Kidney tubule cell (primary cell): ENCODE results near the gene ZNF565.
"Not testable (repeated sequence)": the region's sequence is repeated elsewhere in the genome, so short reads cannot be mapped to it uniquely, and the experiment has no call there.

ENCODE experiments used
- DNase-seq: peaks from one replicate; pipeline ENCODE4 v3.0.0-alpha.2; 2018; ENCODE audit warnings: low spot score

Gene ZNF565

DNA sequence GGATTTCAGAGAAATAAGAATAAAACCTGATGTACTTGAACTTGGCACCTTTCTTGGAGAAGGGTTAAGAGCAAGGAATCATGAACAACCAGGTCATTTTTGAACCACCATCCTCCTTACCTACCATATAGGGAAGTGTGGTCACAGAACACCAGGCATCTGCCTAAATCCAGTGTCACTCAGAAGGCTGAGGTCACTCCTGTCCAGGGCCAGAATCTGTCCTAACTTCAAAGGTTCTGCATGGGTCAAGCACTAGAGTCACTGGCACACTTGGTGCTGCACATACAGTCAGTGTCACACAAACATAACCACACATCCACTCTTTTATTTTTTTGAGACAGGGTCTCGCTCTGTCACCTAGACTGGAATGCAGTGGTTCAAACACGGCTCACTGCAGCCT lies 1.6 kb downstream of the ZNF565 start:
- DNase-seq, result no peak

DNA sequence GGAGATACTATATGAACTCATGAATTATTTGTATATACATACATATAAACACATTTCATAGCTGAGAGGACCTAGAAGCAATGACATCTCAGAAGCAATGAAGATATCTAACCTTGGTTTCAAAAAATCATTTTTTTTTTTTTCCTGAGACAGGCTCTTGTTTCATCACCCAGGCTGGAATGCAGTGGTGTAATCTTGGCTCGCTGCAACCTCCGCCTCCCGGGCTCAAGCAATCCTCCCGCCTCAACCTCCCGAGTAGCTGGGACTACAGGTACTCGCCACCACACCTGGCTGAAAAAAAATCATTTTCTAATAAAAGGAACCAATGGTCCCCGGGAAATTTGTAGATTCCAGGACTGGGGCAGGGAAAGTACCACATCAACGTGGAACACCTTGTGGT lies 4.0 kb downstream of the ZNF565 start:
- no peak for DNase-seq

DNA sequence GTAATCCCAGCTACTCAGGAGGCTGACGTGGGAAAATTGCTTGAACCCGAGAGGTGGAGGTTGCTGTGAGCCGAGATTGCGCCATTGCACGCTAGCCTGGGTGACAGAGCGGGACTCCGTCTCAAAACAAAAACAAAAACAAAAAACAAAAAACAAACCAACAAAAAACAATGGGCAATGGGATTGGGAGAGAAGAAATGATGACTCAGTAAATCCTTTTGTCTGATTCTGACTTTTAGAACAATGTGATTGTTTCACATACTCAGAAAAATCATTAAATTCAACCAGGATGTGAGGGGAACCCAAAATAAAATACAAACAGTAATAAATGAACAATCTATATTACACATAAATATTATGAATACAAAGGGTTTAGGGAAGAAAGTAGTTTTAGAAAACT lies 5.1 kb downstream of the ZNF565 start:
- DNase-seq, result no peak

DNA sequence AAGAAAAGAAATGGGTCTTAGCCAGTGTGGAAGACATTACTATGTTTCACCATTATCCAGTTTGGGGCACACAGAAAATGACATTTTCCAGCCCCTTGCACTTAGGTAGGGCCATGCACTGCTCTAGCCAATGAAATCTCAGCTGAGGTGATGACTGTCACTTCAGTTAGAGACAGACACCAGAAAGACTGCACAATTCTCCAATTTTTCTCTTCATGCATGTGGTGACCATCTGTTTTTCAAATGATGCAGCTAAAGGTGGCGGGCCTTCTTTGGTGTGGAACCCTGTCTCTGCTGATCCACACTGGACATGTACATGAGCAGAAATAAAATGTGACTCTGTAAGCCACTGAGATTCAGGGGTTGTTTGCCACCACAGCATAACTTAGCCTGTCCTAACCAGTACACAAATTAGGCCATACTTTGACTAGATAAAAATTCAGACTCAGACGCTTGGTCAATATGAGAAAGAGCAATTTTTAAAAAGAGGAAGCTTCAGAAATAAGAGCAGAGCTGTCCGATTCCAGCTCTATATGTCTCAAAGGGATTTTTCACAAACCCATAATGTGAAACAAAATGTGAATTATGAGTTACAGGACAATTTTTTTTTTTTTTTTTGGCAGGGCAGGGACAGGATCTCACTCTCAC lies 6.7 kb downstream of the ZNF565 start:
- no peak for DNase-seq

DNA sequence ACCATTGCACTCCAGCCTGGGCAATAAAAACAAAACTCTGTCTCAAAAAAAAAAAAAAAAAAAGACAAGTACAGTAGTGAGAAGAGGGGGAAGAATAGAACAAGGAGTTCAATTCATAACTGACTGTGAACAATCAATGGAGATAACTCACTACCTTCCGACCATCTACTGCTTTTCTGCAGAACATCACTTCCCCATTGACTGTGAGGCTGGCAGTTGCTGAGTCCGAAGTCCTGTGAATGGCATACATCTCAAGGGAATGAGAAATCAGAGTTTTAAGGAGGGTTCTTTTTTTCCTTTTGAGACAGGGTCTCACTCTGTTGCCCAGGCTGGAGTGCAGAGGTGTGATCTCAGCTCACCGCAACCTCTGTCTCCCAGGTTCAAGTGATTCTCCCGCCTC lies 11.2 kb downstream of the ZNF565 start:
- no peak for DNase-seq

DNA sequence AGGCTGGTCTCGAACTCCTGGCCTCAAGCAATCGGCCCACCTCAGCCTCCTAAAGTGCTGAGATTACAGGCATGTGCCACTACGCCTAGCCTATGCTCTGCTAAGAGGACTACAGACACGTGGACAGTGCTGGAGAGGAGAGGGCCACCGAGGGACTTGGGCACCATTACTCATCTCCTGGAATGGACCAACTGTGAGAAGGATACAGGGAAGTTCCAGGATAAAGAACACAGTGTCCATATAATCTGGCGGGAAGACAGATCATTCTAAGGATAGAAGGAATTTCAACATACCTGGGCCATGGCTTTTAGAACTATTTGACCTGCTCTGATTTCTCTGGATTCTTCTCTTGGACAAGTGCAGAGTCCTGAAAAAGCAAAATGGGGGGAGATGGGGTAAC lies 12.8 kb downstream of the ZNF565 start:
- DNase-seq, result no peak

DNA sequence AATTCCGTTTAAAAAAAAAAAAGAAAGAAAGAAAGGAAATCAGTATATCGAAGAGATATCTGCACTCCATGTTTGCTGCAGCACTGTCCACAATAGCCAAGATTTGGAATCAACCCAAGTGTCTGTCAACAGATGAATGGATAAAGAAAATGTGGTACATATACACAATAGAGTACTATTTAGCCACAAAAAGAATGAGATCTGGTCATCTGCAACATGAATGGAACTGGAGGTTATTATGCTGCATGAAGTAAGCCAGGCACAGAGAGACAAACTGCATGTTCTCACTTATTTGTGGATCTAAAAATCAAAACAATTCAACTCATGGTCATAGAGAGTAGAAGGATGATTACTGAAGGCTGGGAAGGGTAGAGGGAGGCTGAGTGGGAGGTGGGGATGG lies 16.3 kb downstream of the ZNF565 start:
- no peak for DNase-seq

DNA sequence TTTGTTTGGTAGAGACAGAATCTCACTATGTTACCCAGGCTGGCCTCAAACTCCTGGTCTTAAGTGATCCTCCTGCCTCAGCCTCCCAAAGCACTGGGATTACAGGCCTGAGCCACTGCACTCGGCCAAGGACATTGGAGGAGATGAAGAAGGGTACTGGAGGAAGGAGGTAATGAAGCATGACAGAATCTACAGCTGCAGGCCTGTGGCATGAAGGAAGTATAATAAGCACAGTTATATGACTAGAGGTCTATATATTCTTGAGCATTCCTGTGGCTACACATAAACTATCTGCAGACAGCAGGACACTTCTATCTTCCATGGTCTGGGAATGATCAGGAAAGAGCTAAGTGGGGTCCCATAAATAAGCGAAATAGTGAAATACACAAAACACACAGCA lies 18.2 kb downstream of the ZNF565 start:
- peak; percentile 75 for DNase-seq

DNA sequence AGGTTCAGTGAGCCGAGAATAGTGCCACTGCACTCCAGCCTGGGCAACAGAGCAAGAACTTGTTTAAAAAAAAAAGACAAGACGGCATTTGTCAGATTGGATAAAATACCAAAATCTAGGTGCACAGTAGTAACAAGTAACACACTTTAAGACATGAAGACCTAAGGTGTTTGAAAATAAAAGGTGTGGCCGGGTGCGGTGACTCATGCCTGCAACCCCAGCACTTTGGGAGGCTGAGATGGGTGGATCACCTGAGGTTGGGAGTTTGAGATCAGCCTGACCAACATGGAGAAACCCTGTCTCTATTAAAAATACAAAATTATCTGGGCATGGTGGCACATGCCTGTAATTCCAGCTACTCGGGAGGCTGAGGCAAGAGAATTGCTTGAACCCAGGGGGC lies 27.7 kb downstream of the ZNF565 start:
- not testable (repeated sequence) for DNase-seq

DNA sequence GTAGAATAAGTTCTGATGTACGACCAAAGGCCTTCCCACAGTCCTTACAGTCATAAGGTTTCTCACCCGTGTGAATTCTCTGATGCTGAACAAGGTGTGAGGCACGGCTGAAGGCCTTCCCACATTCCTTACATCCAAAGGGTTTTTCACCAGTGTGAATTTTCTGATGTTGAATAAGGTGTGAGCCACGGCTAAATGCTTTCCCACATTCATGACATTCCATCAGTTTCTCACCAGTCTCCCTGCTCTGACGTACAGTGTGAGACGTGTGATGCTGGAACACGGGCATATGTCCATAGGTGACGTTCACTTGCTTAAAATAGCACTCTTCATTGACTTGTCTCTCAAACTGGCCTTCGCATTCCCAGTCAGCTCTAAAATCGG lies 31.2 kb downstream of the ZNF565 start:
- DNase-seq, result peak; percentile 33

DNA sequence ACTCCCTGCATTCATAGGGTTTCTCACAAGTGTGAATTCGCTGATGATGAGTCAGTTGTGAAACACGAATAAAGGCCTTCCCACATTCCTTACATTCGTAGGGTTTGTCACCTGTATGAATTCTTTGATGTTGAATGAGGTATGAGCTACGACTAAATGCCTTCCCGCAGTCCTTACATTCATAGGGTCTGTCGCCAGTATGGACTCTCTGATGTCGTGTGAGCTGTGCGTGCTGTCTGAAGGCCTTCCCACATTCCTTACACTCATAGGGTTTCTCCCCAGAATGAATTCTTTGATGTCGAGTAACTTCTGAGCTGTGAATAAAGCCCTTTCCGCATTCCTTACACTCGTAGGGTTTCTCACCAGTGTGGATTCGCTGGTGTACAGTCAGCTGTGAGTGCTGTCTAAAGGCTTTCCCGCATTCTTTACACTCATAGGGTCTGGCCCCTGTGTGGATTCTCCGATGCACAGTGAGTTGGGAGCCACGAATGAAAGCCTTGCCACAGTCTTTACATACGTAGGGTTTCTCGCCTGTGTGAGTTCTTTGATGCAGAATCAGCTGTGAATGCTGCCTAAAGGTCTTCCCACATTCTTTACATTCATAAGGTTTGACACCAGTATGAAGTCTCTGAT lies 31.7 kb downstream of the ZNF565 start:
- DNase-seq, result peak; percentile 68

DNA sequence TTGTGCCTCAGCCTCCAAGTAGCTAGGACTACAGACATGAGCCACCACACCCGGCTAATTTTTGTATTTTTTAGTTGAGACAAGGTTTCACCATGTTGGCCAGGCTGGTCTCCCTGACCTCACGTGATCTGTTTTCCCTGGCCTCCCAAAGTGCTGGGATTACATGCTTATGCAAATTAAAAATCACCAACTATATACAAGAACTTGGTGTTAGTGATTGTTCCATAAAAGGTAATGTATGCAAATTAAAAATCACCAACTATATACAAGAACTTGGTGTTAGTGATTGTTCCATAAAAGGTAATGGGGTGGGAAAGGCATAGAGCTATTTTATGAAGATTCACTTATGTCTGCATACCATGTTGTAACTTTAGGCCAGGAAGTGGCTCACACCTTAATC lies 35.4 kb downstream of the ZNF565 start:
- not testable (repeated sequence) for DNase-seq

DNA sequence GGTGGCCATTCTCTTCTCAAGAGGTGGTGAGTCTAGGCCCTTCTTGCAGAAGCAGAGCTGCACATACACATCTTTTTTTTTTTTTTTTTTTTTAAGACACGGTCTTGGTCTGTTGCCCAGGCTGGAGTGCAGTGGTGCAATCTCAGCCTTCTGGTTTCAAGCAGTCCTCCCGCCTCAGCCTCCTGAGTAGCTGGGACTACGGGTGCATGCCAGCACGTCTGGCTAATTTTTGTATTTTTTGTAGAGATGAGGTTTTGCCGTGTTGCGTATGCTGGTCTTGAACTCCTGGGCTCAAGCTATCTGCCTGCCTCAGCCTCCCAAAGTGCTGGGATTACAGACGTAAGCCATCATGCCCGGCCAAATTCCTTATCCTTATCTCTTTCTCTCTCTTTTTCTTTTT lies 40.6 kb downstream of the ZNF565 start:
- DNase-seq, result not testable (repeated sequence)

DNA sequence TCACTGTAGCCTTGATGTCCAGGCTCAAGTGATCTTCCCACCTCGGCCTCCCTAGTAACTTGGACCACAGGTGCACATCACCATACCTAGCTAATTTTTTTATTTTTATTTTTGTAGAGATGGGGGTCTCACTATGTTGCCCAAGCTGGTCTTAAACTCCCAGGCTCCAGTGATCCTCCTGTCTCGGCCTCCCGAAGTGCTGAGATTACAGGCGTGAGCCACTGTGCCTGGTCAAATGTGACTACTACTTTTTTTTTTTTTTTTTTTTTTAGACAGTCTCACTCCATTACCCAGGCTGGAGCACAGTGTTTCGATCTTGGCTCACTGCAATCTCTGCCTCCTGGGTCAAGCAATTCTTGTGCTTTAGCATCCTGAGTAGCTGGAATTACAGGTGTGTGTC lies 41.6 kb downstream of the ZNF565 start:
- DNase-seq, result no peak

DNA sequence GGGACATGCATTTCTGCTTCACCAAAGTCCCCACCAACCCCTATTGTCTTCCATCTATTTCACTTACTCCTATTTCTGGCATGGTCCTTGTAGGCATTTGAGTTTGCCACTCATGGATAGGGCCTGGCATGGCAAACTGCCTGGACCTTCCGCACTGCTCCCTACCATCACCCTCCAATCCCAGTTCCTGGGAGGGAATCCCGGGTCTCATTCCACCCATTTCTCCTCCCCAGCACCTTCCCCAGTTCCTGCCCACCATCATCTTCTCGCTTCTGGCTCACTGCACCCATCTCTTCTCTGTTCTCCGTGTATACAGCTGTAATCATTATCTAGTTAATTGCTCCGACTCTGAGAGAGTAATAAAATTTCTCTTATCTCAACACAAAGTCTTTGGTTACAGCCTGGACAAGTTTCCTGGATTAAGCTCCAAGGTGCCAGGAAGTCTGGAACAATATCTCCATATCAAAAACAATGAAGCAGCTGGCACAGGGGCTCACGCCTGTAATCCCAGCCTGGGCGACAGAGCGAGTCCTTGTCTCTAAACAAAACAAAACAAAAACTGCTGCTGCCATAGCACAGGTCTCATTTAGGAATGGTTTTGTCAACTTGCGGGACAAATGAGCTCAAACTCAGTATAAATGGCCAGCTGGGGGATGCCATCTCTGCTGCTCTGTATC lies 45.2 kb downstream of the ZNF565 start:
- DNase-seq, result no peak

DNA sequence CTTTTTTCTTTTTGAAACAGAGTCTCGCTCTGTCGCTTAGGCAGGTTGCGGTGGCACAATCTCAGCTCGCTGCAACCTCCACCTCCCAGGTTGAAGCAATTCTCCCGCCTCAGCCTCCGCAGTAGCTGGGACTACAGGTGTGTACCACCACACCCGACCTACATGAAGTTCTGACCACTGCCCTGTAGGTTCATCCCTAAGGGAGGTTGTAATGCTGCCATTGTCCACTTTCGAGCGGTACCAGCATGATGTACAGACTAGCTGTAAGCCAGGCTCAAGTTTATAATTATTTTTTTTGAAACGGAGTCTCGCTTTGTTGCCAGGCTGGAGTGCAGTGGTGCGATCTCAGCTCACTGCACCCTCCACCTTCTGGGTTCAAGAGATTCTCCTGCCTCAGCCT lies 50.7 kb downstream of the ZNF565 start:
- DNase-seq, result no peak

DNA sequence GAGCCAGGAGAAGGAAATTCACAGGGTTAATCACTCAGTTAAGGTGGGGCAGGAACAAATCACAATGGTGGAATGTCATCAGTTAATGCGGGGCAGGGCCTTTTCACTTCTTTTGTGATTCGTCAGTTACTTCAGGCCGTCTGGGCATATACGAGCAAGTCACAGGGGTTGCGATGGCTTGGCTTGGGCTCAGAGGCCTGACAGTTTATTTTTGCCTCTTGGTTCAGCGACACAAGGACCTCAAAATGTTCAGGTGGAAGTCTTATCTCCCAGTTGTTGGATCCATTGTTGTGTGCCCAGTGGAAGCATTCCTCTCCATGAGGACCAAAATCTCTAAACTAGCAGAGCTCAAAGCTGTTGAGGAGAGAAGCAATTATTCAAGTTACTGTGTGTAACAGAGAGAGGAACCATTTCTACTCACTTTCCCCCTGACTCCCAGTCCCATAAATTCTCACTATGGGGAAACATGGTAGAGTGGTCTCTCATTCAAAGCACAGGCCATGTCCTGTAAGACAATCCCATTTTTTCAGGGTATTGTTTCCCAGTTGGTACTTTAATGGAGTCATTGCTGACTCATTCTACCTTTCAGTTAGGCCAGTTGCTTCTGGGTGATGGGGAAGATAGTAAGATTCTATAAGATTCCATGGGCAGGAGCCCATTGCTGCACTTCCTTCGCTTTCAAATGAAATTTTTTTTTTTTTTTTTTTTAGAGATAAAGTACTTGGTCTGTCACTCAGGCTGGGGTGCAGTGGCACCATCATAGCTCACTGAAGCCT lies 53.5 kb downstream of the ZNF565 start:
- no peak for DNase-seq

DNA sequence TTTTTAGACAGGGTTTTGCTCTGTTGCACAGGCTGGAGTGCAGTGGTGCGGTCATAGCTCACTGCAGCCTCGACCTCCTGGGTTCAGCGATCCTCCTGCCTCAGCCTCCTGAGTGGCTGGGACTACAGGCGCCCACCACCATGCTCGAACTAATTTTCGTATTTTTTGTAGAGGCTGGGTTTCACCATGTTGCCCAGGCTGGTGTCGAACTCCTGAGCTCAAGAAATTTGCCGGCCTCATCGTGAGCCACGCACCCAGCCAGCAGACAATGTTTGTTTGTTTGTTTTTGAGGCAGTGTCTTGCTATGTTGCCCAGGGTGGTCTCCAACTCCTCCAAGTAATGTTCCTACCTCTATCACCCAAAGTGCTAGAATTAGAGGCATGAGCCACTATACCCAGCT lies 61.3 kb downstream of the ZNF565 start:
- no peak for DNase-seq

DNA sequence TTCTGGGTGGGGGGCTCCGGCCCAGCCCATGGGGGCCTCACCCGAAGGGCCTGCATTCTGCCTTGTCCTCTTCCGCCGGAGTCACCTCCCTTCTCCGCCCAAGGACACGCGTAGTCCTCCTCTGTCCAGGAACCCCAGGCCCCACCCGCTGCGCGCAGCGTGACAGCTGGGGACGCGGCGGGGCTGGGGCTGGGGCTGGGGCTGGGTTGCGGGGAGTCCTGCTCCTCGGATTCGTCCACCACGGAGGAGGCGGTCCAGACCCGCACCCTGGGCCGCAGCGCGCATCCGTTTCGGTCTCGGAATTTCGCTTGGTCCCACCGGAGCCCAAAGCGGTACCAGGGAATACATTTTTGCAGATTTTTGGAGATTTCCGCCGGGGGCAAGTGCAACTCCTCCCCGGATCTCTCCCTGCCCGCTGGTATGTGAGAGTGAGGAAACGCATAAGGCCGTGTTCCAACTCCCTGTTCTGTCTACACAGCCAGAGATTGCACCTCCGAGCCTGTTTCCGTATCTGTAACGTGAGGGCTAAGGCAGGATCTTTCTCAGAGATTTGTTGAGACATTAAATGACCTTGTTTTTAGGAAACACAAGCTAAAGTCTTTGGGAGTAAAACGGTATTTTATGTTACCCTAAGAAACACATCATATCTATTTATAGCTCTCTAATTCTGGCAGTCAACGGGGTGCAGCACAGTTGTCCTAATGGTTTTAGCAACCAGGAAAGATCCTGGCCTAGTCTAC lies 61.9 kb downstream of the ZNF565 start, which contains the start of gene COX7A1:
COX7A1 (minus strand) TSS at position 96 of the 740 bp plus-strand sequence; CDS start at position 56, 40 bp downstream.
- DNase-seq, result no peak

DNA sequence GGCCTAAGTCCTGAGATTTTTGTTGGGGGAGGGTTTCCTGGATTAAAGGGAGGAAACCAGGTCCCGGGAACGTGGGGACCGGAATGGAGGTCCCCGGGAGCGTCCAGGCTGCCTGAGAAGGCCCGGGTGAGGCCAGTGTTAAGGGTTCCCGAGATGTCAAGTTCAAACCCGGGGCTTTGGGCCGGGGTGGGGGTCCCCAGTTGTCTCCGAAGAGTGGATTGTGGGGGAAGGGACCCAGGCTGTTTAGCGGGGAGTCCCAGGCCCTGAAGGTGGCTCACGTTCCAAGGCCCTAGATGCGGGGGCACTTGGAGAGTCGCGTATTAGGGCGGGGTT lies 62.5 kb downstream of the ZNF565 start:
- DNase-seq, result no peak

DNA sequence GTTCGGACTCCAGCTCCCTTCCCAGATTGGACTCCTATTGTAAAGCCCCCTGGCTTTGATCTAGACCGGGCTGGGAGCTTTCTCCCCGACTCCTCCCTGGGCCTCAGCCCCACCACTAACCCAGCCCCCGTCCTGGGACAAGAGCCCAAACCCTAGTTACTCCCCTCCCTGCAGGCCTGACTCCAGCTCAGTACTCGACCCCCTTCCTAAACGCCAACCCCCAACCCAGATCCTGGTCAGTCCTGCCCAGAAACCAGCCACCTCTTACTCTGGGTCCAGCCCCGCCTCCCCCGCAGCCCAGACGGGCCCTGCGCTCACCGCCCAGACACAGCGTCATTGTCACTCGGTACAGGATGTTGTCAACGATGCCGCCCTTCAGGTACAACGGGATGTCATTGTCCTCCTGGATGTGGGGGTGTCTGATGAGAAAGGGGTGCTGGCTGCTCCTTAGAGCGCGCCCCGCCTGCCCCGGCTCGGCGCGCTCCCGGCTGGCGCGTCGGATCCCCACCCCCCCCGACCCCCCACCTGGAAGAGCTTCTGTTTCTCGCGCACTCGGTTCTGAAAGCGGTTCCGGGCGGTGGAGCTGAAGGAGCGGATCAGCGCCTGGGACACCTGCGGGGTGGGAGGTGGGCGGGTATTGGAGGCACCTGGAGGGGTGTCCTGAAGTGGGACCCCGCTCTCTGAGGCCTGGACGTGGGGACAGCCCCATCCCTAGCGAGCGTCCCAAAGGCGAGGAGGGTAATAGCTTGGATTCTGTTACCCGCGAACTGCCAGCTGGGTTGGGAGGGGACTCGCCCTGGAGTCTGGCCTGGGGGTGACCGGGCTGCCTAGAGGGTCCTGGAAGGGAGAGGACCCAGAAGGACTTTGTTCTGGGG lies 63.1 kb downstream of the ZNF565 start:
- DNase-seq, result peak; percentile 21
